Caco-2 (cell line): ENCODE data around the gene DNASE2B. TPM values are rescaled to one million over a fixed set of nuclear protein-coding genes. Genes with fewer than 3 reads are reported as not detected.

Experiments used
- BruUV-seq: library from RNA; stranded (reverse); fragments of 400-500 nt; replicated peaks from 2 replicates; lab custom pipeline; 2021; lab: Mats Ljungman, UMichigan
- CTCF ChIA-PET: fragments of 300-600 bp; sonication (Branson Sonifier 250); formaldehyde crosslinking; loops from one replicate; lab custom pipeline; 2022; ENCODE audit warnings: antibody characterized with exemption; lab: Charles Lee
- POLR2A ChIA-PET: fragments of 300-600 bp; sonication (Branson Sonifier 250); formaldehyde crosslinking; loops from one replicate; lab custom pipeline; 2022; ENCODE audit warnings: antibody characterized with exemption; lab: Charles Lee
- DNase-seq, 2 experiments: peaks; one replicate each; pipeline versions ENCODE4 v3.0.0 to v3.0.0-alpha.2; 2020 to 2022
- H3K27me3 ChIP-seq: replicated peaks from 2 replicates; pipeline ENCODE4 v1.6.0; 2011; ENCODE audit warnings: low read length; ENCODE audit not compliant: control insufficient read depth, insufficient read depth
- H3K36me3 ChIP-seq: 2 replicates; pipeline ENCODE4 v1.5.1; 2011; ENCODE audit warnings: low read length; ENCODE audit not compliant: control insufficient read depth, insufficient read depth
- H3K4me1 ChIP-seq: fragments of 250-450 bp; sonication (Bioruptor Pico); 2 replicates; pipeline ENCODE4 v1.5.1; 2020; ENCODE audit warnings: mild to moderate bottlenecking
- H3K4me3 ChIP-seq: 2 replicates; pipeline ENCODE4 v1.5.1; 2011; ENCODE audit warnings: low read depth, mild to moderate bottlenecking, control low read depth, low read length
- H3K9me3 ChIP-seq: fragments of 250-450 bp; sonication (Bioruptor Pico); 2 replicates; pipeline ENCODE4 v1.5.1; 2020; ENCODE audit warnings: mild to moderate bottlenecking, moderate library complexity
- H3K27ac Mint-ChIP-seq: one replicate; pipeline ENCODE4 v1.8.0; 2022; ENCODE audit warnings: mixed read lengths; ENCODE audit not compliant: unreplicated experiment
- H3K27me3 Mint-ChIP-seq: one replicate; pipeline ENCODE4 v1.8.0; 2022; ENCODE audit warnings: mixed read lengths; ENCODE audit not compliant: insufficient read depth, unreplicated experiment
- H3K36me3 Mint-ChIP-seq: one replicate; pipeline ENCODE4 v1.8.0; 2022; ENCODE audit warnings: mild to moderate bottlenecking, mixed read lengths; ENCODE audit not compliant: insufficient read depth, unreplicated experiment
- H3K4me1 Mint-ChIP-seq: one replicate; pipeline ENCODE4 v1.8.0; 2022; ENCODE audit warnings: low read depth, mixed read lengths; ENCODE audit not compliant: unreplicated experiment
- H3K4me3 Mint-ChIP-seq: one replicate; pipeline ENCODE4 v1.8.0; 2022; ENCODE audit warnings: mild to moderate bottlenecking, moderate library complexity, mixed read lengths; ENCODE audit not compliant: unreplicated experiment
- H3K9me3 Mint-ChIP-seq: one replicate; pipeline ENCODE4 v1.8.0; 2022; ENCODE audit warnings: mixed read lengths; ENCODE audit not compliant: unreplicated experiment
- intact Hi-C: fragments of 100-400 bp; cut with micrococcal nuclease; formaldehyde crosslinking; loops from one replicate; pipeline ENCODE4 v1.10.0; 2022; ENCODE audit not compliant: unreplicated experiment
- total RNA-seq: library from RNA; stranded (reverse); gene quantifications from 2 replicates; pipeline ENCODE4 v1.2.3, GENCODE V29; 2022
- TF ChIP-seq, protein P1 (sequence below), 2 experiments: fragments of 200-600 bp in 1 of 2; IDR thresholded peaks; 1 replicate in 1 of 2; 2 replicates in 1 of 2; pipeline versions ENCODE4 v1.5.1 to v1.8.0; 2011 to 2022; ENCODE audit warnings: antibody characterized with exemption in 1 of 2, control low read depth in 1 of 2, inconsistent platforms in 1 of 2, low read depth in 1 of 2, low read length in 1 of 2, mild to moderate bottlenecking in 1 of 2, moderate library complexity in 1 of 2; ENCODE audit not compliant: insufficient read depth in 1 of 2, severe bottlenecking in 1 of 2, unreplicated experiment in 1 of 2

The DNASE2B gene
- total RNA-seq, 1 experiment from 2014 or later = not detected

GRCh38 chr1:84407958-84408422, 9.7 kb downstream of the DNASE2B start:
- Histone ChIP-seq H3K4me1 (no peaks in the 10 kb centered on the region), H3K36me3 (no peaks in the 10 kb centered on the region), H3K9me3 (no peaks in the 10 kb centered on the region), H3K27me3 (no peaks in the 10 kb centered on the region), H3K4me3 (no peak overlapping the region)
- Mint-ChIP-seq H3K4me3 (no peak overlapping the region), H3K4me1 (no peaks in the 10 kb centered on the region), H3K27me3 (no peaks in the 10 kb centered on the region), H3K27ac (no peak overlapping the region), H3K9me3 (no peaks in the 10 kb centered on the region), H3K36me3 (no peaks in the 10 kb centered on the region)
- ChIA-PET POLR2A (no interaction called here), CTCF (no interaction called here)
- BruUV-seq = no TSS peak
- TF ChIP-seq, protein P1, sequence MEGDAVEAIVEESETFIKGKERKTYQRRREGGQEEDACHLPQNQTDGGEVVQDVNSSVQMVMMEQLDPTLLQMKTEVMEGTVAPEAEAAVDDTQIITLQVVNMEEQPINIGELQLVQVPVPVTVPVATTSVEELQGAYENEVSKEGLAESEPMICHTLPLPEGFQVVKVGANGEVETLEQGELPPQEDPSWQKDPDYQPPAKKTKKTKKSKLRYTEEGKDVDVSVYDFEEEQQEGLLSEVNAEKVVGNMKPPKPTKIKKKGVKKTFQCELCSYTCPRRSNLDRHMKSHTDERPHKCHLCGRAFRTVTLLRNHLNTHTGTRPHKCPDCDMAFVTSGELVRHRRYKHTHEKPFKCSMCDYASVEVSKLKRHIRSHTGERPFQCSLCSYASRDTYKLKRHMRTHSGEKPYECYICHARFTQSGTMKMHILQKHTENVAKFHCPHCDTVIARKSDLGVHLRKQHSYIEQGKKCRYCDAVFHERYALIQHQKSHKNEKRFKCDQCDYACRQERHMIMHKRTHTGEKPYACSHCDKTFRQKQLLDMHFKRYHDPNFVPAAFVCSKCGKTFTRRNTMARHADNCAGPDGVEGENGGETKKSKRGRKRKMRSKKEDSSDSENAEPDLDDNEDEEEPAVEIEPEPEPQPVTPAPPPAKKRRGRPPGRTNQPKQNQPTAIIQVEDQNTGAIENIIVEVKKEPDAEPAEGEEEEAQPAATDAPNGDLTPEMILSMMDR (IDR thresholded peaks at IDR 0.05; ENCODE audit: insufficient read depth in 1 of 2, low read depth in 1 of 2, low read length in 1 of 2, severe bottlenecking in 1 of 2, unreplicated experiment in 1 of 2) = no peak
- DNase-seq = no peak
- intact Hi-C loops = no loop called here

- H3K9me3 ChIP-seq = no peaks in the 10 kb centered on the region
- H3K4me1 Mint-ChIP-seq = no peaks in the 10 kb centered on the region
- H3K4me3 ChIP-seq = no peak overlapping the region
- BruUV-seq = no TSS peak
- no peaks in the 10 kb centered on the region for H3K27me3 ChIP-seq
- intact Hi-C loops = no loop called here
- H3K4me1 ChIP-seq = no peaks in the 10 kb centered on the region
- TF ChIP-seq, protein P1 (IDR thresholded peaks at IDR 0.05; ENCODE audit: insufficient read depth in 1 of 2, low read depth in 1 of 2, low read length in 1 of 2, severe bottlenecking in 1 of 2, unreplicated experiment in 1 of 2) = no peak
- H3K36me3 ChIP-seq = no peaks in the 10 kb centered on the region
- no peaks in the 10 kb centered on the region for H3K36me3 Mint-ChIP-seq
- DNase-seq = no peak
- POLR2A ChIA-PET = no interaction called here
- CTCF ChIA-PET = no interaction called here
- no peaks in the 10 kb centered on the region for H3K9me3 Mint-ChIP-seq
- H3K4me3 Mint-ChIP-seq = no peak overlapping the region
- H3K27ac Mint-ChIP-seq = no peak overlapping the region
- H3K27me3 Mint-ChIP-seq = no peaks in the 10 kb centered on the region
Observed at GRCh38 chr1:84409888-84410287, 11.6 kb downstream of the DNASE2B start.

DNA sequence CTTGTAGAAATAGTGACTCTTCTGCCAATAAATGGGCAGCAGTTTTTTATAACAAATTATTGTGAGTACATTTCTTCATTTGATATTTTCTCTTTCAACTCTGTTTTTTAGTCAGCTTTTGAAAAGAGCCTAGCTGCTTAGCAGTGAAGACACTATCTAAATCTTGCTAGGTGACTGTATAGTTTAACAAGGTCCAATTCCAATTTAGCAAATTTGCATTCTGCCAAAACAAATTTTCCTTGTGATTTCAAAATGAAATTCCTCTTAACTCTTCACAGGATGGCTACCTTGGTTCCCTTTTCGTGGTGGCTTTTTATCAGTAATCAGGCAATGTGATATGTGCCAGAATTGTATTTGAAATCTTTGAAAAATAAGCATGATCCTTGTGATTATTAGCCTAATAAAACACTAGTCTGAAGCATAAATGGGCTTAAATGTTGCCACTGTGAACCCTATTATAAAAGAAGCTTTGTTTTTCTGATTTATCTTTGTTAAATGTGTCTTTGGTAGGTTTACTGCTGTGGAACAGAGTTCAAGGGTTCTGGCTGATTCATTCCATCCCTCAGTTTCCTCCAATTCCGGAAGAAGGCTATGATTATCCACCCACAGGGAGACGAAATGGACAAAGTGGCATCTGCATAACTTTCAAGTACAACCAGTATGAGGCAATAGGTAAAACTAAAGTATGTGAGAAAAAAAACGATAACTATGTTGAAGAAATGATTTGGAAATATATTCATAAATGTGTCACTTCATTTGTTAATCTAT, 12.2 kb downstream of the DNASE2B start:
- Mint-ChIP-seq H3K4me1 (no peaks in the 10 kb centered on the region), H3K9me3 (no peaks in the 10 kb centered on the region), H3K36me3 (no peaks in the 10 kb centered on the region), H3K27ac (no peak overlapping the region), H3K4me3 (no peak overlapping the region), H3K27me3 (no peaks in the 10 kb centered on the region)
- POLR2A ChIA-PET = no interaction called here
- Histone ChIP-seq H3K4me1 (no peaks in the 10 kb centered on the region), H3K27me3 (no peaks in the 10 kb centered on the region), H3K4me3 (no peak overlapping the region), H3K9me3 (no peaks in the 10 kb centered on the region), H3K36me3 (no peaks in the 10 kb centered on the region)
- intact Hi-C loops = no loop called here
- no peak for DNase-seq
- BruUV-seq = no TSS peak
- CTCF ChIA-PET = no interaction called here
- TF ChIP-seq, protein P1 (IDR thresholded peaks at IDR 0.05; ENCODE audit: insufficient read depth in 1 of 2, low read depth in 1 of 2, low read length in 1 of 2, severe bottlenecking in 1 of 2, unreplicated experiment in 1 of 2) = no peak
